Activated CD8-positive, alpha-beta memory T cell treated with anti-CD3 and anti-CD28 coated beads, Interleukin-2, amount 50 U/mL, for 24 hours (primary cell): Measurements from ENCODE around the gene PRC1.

Source experiments
- DNase-seq: peaks from one replicate; pipeline ENCODE4 v3.0.0-alpha.2; 2020; ENCODE audit errors: extremely low read depth

The PRC1 gene

GRCh38 chr15:90990446-90990845, 3.9 kb downstream of the PRC1 start:
- DNase-seq = no peak

GRCh38 chr15:90989040-90989768, 5.1 kb downstream of the PRC1 start:
- DNase-seq = no peak

GRCh38 chr15:90988296-90988695, 6.0 kb downstream of the PRC1 start:
- no peak for DNase-seq

GRCh38 chr15:90987561-90988141, 6.7 kb downstream of the PRC1 start:
- DNase-seq = no peak

GRCh38 chr15:90986790-90987507, 7.4 kb downstream of the PRC1 start:
- DNase-seq = no peak

- no peak for DNase-seq
Measured at GRCh38 chr15:90982135-90982534, 12.2 kb downstream of the PRC1 start.

- no peak for DNase-seq
Measured at GRCh38 chr15:90981681-90982080, 12.7 kb downstream of the PRC1 start.

- no peak for DNase-seq
Measured at GRCh38 chr15:90979582-90979981, 14.8 kb downstream of the PRC1 start.

- DNase-seq = no peak
Measured at GRCh38 chr15:90974216-90974615, 20.1 kb downstream of the PRC1 start.

- no peak for DNase-seq
Measured at GRCh38 chr15:90972133-90972532, 22.2 kb downstream of the PRC1 start.

GRCh38 chr15:90970274-90970673, 24.1 kb downstream of the PRC1 start:
- DNase-seq = no peak

GRCh38 chr15:90968434-90968833, 25.9 kb downstream of the PRC1 start:
- DNase-seq = no peak

GRCh38 chr15:90967206-90967605, 27.1 kb downstream of the PRC1 start:
- no peak for DNase-seq

- no peak for DNase-seq
Measured at GRCh38 chr15:90966262-90966661, 28.1 kb downstream of the PRC1 start.

- DNase-seq = no peak
Measured at GRCh38 chr15:90962021-90962420, 32.3 kb downstream of the PRC1 start.

GRCh38 chr15:90960298-90961091, 33.8 kb downstream of the PRC1 start:
- no peak for DNase-seq

- DNase-seq = no peak
Measured at GRCh38 chr15:90959894-90960293, 34.4 kb downstream of the PRC1 start.

GRCh38 chr15:90959028-90959595, 35.2 kb downstream of the PRC1 start:
- DNase-seq = no peak

- no peak for DNase-seq
Measured at GRCh38 chr15:90957791-90958190, 36.5 kb downstream of the PRC1 start.

- no peak for DNase-seq
Measured at GRCh38 chr15:90957031-90957790, 37.1 kb downstream of the PRC1 start.
